Measurements from ENCODE around the gene CDHR5. TPM values are rescaled to one million over a fixed set of nuclear protein-coding genes. Genes with fewer than 3 reads are reported as not detected.

Gene CDHR5
- polyA plus RNA-seq, 1 donor (not counting 4 experiments of a cell fraction or from before 2014, with no cell fraction given), result not detected

DNA sequence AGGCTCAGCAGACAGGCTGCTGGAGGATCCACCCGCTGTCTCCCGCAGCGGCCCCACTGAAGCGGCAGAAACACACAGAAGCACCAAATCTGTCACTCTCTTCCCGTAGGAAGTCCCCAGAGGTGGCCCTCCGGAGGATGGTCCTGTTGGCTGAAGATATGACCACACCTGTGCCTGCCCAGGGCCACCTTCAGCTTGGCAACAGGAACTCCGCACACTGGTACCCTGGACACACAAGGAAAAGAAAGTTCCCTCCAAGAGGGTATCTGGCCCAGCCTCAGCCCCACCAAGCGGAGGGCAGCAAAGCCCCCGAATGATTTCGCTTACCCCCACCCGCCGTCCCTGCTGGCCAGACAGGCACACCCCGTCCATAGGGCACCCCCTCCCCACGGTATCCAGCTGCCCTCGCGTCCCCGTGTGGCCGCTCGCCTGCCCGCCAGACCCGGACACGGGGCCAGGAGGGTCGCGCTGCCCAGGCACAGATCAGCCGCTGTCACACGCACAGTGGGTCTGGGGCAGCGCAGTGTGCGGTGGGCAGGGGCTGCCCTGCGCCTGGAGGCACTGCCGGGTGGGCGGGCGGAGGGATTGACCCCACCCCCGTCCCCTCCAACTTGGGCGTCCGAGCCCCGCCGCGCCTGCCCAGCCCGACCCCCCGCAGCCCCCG, 57.0 kb downstream of the CDHR5 start:
- no peaks in the 10 kb centered on the region for H3K9me1 ChIP-seq (ENCODE audit: control insufficient read depth, extremely low read depth, insufficient read depth, low read length)
- peak overlapping the region; percentile 47 to 90 (median 79) for H3K4me3 ChIP-seq (ENCODE audit: control insufficient read depth in 2 of 3, extremely low read depth in 1 of 3, insufficient read depth in 2 of 3, low read depth in 1 of 3, low read length in 3 of 3)
- H3K9ac ChIP-seq (ENCODE audit: control insufficient read depth, extremely low read depth, insufficient read depth, low read length), result peak overlapping the region; percentile 81
- no peak overlapping the region for H2AFZ ChIP-seq (ENCODE audit: control insufficient read depth, low read length)
- dilution Hi-C loops (cut with MboI; ENCODE audit: extremely low pct_ligation_motif_present, low sequenced_read_pairs), result no loop called here
- no peaks in the 10 kb centered on the region for H3K9me3 ChIP-seq (ENCODE audit: control insufficient read depth, low read depth, low read length)
- H3K79me2 ChIP-seq (ENCODE audit: control insufficient read depth, insufficient read depth, low read length), result peaks cover 8% of the 10 kb centered on the region
- DNase-seq (ENCODE audit: low read depth, low spot score) (no peak), FAIRE-seq (no peak)
- H3K4me2 ChIP-seq (ENCODE audit: control insufficient read depth, extremely low read depth, insufficient read depth, low read depth, low read length), result peak overlapping the region; percentile 76
- TF ChIP-seq, protein P1, sequence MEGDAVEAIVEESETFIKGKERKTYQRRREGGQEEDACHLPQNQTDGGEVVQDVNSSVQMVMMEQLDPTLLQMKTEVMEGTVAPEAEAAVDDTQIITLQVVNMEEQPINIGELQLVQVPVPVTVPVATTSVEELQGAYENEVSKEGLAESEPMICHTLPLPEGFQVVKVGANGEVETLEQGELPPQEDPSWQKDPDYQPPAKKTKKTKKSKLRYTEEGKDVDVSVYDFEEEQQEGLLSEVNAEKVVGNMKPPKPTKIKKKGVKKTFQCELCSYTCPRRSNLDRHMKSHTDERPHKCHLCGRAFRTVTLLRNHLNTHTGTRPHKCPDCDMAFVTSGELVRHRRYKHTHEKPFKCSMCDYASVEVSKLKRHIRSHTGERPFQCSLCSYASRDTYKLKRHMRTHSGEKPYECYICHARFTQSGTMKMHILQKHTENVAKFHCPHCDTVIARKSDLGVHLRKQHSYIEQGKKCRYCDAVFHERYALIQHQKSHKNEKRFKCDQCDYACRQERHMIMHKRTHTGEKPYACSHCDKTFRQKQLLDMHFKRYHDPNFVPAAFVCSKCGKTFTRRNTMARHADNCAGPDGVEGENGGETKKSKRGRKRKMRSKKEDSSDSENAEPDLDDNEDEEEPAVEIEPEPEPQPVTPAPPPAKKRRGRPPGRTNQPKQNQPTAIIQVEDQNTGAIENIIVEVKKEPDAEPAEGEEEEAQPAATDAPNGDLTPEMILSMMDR (optimal IDR thresholded peaks at IDR 0.05 in 1 of 3, IDR thresholded peaks at IDR 0.05 in 1 of 3, conservative IDR thresholded peaks at IDR 0.05 in 1 of 3; ENCODE audit: extremely low read depth in 1 of 3, insufficient read depth in 2 of 3, low read length in 3 of 3), result no peak
- no peak for TF ChIP-seq EZH2 (IDR thresholded peaks at IDR 0.05; ENCODE audit: low read length)
- peaks cover 0 to 12% of the 10 kb centered on the region in 2 experiments for H3K36me3 ChIP-seq (ENCODE audit: control insufficient read depth in 2 of 2, extremely low read depth in 1 of 2, insufficient read depth in 2 of 2, low read length in 2 of 2)
- no peak overlapping the region for H3K27ac ChIP-seq (ENCODE audit: control insufficient read depth, insufficient read depth, low read length)
- H3K4me1 ChIP-seq (ENCODE audit: control insufficient read depth, extremely low read depth, insufficient read depth, low read length), result peaks cover 13% of the 10 kb centered on the region
- H4K20me1 ChIP-seq (ENCODE audit: control insufficient read depth, extremely low read depth, insufficient read depth, low read length), result no peaks in the 10 kb centered on the region
- H3K27me3 ChIP-seq (ENCODE audit: control insufficient read depth, extremely low read depth, insufficient read depth, low read length), result no peaks in the 10 kb centered on the region

DNA sequence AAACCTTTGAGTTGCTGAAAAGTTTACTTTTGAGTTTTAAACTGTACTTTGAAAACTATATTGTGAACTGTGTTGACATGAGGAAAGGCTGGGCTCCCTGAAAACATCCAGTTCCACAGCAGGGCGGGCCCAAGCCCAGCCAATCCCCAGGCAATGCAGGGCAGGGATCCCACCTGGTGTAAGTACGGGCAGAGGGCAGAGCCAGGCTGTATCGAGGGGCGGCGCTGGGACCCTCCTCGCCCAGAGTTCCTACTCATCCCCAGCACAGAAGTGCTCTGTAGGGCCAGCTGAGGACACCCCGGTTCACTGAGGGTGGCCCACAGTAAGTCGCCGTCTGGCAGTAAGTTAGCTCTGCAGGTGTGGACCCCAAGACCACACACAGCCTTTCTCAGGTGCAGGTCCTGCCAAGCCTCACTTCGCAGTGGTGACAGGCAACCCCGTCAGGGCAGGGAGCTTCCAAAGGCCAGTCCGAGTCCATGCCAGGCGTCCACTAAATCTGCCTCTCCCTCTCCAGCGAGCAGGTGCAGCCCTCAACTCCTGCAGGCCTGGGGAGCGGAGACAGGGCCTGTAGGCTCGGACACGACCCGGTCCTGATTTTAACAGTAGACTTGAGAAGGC, 57.6 kb downstream of the CDHR5 start:
- dilution Hi-C loops (cut with MboI; ENCODE audit: extremely low pct_ligation_motif_present, low sequenced_read_pairs), result no loop called here
- peak overlapping the region; percentile 81 for H3K9ac ChIP-seq (ENCODE audit: control insufficient read depth, extremely low read depth, insufficient read depth, low read length)
- no peaks in the 10 kb centered on the region for H3K9me3 ChIP-seq (ENCODE audit: control insufficient read depth, low read depth, low read length)
- TF ChIP-seq EZH2 (IDR thresholded peaks at IDR 0.05; ENCODE audit: low read length), result no peak
- TF ChIP-seq, protein P1 (optimal IDR thresholded peaks at IDR 0.05 in 1 of 3, IDR thresholded peaks at IDR 0.05 in 1 of 3, conservative IDR thresholded peaks at IDR 0.05 in 1 of 3; ENCODE audit: extremely low read depth in 1 of 3, insufficient read depth in 2 of 3, low read length in 3 of 3), result no peak
- DNase-seq (ENCODE audit: low read depth, low spot score), result no peak
- no peak for FAIRE-seq
- no peak overlapping the region for H2AFZ ChIP-seq (ENCODE audit: control insufficient read depth, low read length)
- H3K36me3 ChIP-seq (ENCODE audit: control insufficient read depth in 2 of 2, extremely low read depth in 1 of 2, insufficient read depth in 2 of 2, low read length in 2 of 2), result peaks cover 4 to 14% of the 10 kb centered on the region in 2 experiments
- peaks cover 13% of the 10 kb centered on the region for H3K4me1 ChIP-seq (ENCODE audit: control insufficient read depth, extremely low read depth, insufficient read depth, low read length)
- H4K20me1 ChIP-seq (ENCODE audit: control insufficient read depth, extremely low read depth, insufficient read depth, low read length), result no peaks in the 10 kb centered on the region
- peak overlapping the region; percentile 47 to 90 (median 79) for H3K4me3 ChIP-seq (ENCODE audit: control insufficient read depth in 2 of 3, extremely low read depth in 1 of 3, insufficient read depth in 2 of 3, low read depth in 1 of 3, low read length in 3 of 3)
- H3K27me3 ChIP-seq (ENCODE audit: control insufficient read depth, extremely low read depth, insufficient read depth, low read length), result no peaks in the 10 kb centered on the region
- peaks cover 14% of the 10 kb centered on the region for H3K79me2 ChIP-seq (ENCODE audit: control insufficient read depth, insufficient read depth, low read length)
- no peak overlapping the region for H3K27ac ChIP-seq (ENCODE audit: control insufficient read depth, insufficient read depth, low read length)
- H3K9me1 ChIP-seq (ENCODE audit: control insufficient read depth, extremely low read depth, insufficient read depth, low read length), result no peaks in the 10 kb centered on the region
- H3K4me2 ChIP-seq (ENCODE audit: control insufficient read depth, extremely low read depth, insufficient read depth, low read depth, low read length), result peak overlapping the region; percentile 76

Small RNAs within 50 kb of the gene (small RNA-seq; reads per million reads assigned to genes)
- gene MIR210 (ENCODE audit: insufficient read length in 3 of 3, low read depth in 3 of 3, low replicate concordance in 1 of 3), result 94.6 to 2,783 (median 1,006) reads per million in 3 experiments

Other genes starting within 250 kb of the CDHR5 start
- 125 to 245 TPM (median 127 TPM) in 3 replicates for gene PKP3, start 230.7 kb downstream of the CDHR5 start, polyA plus RNA-seq
- 1.8 to 3.8 TPM (median 2.4 TPM) in 3 replicates for gene SIGIRR, start 210.0 kb downstream of the CDHR5 start, polyA plus RNA-seq
- gene ANO9, start 182.9 kb downstream of the CDHR5 start, polyA plus RNA-seq, result 16.1 to 40.2 TPM (median 17.7 TPM) in 3 replicates
- gene PTDSS2, start 174.7 kb downstream of the CDHR5 start, polyA plus RNA-seq, result 21.6 to 36.7 TPM (median 31.7 TPM) in 3 replicates
- gene RNH1, start 117.7 kb downstream of the CDHR5 start, polyA plus RNA-seq, result 92.0 to 171 TPM (median 108 TPM) in 3 replicates
- gene HRAS, start 89.4 kb downstream of the CDHR5 start, polyA plus RNA-seq, result 112 to 164 TPM (median 122 TPM) in 3 replicates
- 0.14 to 0.44 TPM (median 0.28 TPM) in 3 replicates for gene LRRC56, start 87.4 kb downstream of the CDHR5 start, polyA plus RNA-seq
- gene LMNTD2, start 64.2 kb downstream of the CDHR5 start, polyA plus RNA-seq, result 0.94 to 1.5 TPM (median 1.2 TPM) in 3 replicates
- 23.1 to 63.6 TPM (median 24.3 TPM) in 3 replicates for gene RASSF7, start 64.0 kb downstream of the CDHR5 start, polyA plus RNA-seq
- 10.7 to 15.2 TPM (median 13.7 TPM) in 3 replicates for gene PHRF1, start 48.5 kb downstream of the CDHR5 start, polyA plus RNA-seq
- gene IRF7, start 9.0 kb downstream of the CDHR5 start, polyA plus RNA-seq, result 7.1 to 10.9 TPM (median 9.5 TPM) in 3 replicates
- not detected in 3 replicates for gene SCT, start 2.2 kb upstream of the CDHR5 start, polyA plus RNA-seq
- gene DRD4, start 12.3 kb upstream of the CDHR5 start, polyA plus RNA-seq, result not detected in 3 replicates
- gene DEAF1, start 70.3 kb upstream of the CDHR5 start, polyA plus RNA-seq, result 8.1 to 13.1 TPM (median 8.2 TPM) in 3 replicates
- 19.5 to 32.8 TPM (median 29.8 TPM) in 3 replicates for gene TMEM80, start 70.9 kb upstream of the CDHR5 start, polyA plus RNA-seq
- gene EPS8L2, start 81.3 kb upstream of the CDHR5 start, polyA plus RNA-seq, result 81.4 to 297 TPM (median 114 TPM) in 3 replicates
- 162 to 200 TPM (median 170 TPM) in 3 replicates for gene TALDO1, start 122.5 kb upstream of the CDHR5 start, polyA plus RNA-seq
- 24.4 to 48.0 TPM (median 24.6 TPM) in 3 replicates for gene GATD1, start 152.5 kb upstream of the CDHR5 start, polyA plus RNA-seq
- not detected in 3 replicates for gene CEND1, start 165.1 kb upstream of the CDHR5 start, polyA plus RNA-seq
- gene SLC25A22, start 173.3 kb upstream of the CDHR5 start, polyA plus RNA-seq, result 8.4 to 21.2 TPM (median 13.5 TPM) in 3 replicates
- 2.5 to 6.4 TPM (median 2.9 TPM) in 3 replicates for gene PIDD1, start 180.3 kb upstream of the CDHR5 start, polyA plus RNA-seq
- gene RPLP2, start 185.0 kb upstream of the CDHR5 start, polyA plus RNA-seq, result 632 to 1,901 TPM (median 797 TPM) in 3 replicates
- 5.3 to 14.3 TPM (median 10.2 TPM) in 3 replicates for gene PNPLA2, start 194.0 kb upstream of the CDHR5 start, polyA plus RNA-seq
- gene CRACR2B, start 203.0 kb upstream of the CDHR5 start, polyA plus RNA-seq, result 0.17 to 1.1 TPM (median 0.34 TPM) in 3 replicates
- 434 to 997 TPM (median 500 TPM) in 3 replicates for gene CD151, start 208.0 kb upstream of the CDHR5 start, polyA plus RNA-seq
- gene POLR2L, start 217.6 kb upstream of the CDHR5 start, polyA plus RNA-seq, result 145 to 308 TPM (median 245 TPM) in 3 replicates
- 42.1 to 73.0 TPM (median 70.8 TPM) in 3 replicates for gene TSPAN4, start 217.9 kb upstream of the CDHR5 start, polyA plus RNA-seq

All from keratinocyte (primary cell).